IPS-18a (cell line): Measurements from ENCODE around the gene ATP10A.

Source experiments
- H3K27ac ChIP-seq: one replicate; pipeline ENCODE4 v1.5.1; 2013; ENCODE audit warnings: low read length
- H3K27me3 ChIP-seq: one replicate; pipeline ENCODE4 v1.6.1; 2013; ENCODE audit warnings: mild to moderate bottlenecking, low read length; ENCODE audit not compliant: control insufficient read depth, insufficient read depth
- H3K36me3 ChIP-seq: one replicate; pipeline ENCODE4 v1.6.1; 2013; ENCODE audit warnings: low read depth, low read length; ENCODE audit not compliant: control insufficient read depth
- H3K4me1 ChIP-seq: one replicate; pipeline ENCODE4 v1.6.1; 2013; ENCODE audit warnings: low read depth, low read length; ENCODE audit not compliant: control insufficient read depth
- H3K4me3 ChIP-seq: one replicate; pipeline ENCODE4 v1.5.1; 2013; ENCODE audit warnings: low read length
- H3K9ac ChIP-seq: one replicate; pipeline ENCODE4 v1.6.1; 2013; ENCODE audit warnings: mild to moderate bottlenecking, low read length, moderate library complexity
- H3K9me3 ChIP-seq: one replicate; pipeline ENCODE4 v1.6.1; 2013; ENCODE audit warnings: low read depth, low read length; ENCODE audit not compliant: control insufficient read depth

The ATP10A gene

DNA sequence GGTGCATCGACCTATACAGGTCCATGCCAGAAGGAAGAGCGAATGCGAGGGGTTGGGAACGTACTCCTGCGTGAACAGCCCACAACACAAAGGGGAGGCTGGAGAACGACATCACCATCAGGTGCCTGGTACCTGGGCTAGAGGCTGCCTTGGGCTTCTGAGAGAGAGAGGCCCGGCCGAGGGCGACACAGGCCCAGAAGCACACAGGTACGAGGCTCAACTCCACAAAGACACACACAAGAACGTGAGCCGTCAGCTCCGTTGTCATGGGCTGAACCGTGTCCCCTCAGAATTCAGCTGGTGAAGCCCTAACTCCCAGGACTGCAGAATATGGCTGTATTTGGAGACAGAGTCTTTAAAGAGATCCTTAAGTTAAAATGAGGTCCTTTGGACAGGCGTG is 134.3 kb downstream of the ATP10A start:
- Histone ChIP-seq H3K4me1 (no peaks in the 10 kb centered on the region), H3K9me3 (no peaks in the 10 kb centered on the region), H3K36me3 (no peaks in the 10 kb centered on the region), H3K9ac (no peak overlapping the region), H3K4me3 (no peak overlapping the region), H3K27ac (no peak overlapping the region), H3K27me3 (no peaks in the 10 kb centered on the region)

DNA sequence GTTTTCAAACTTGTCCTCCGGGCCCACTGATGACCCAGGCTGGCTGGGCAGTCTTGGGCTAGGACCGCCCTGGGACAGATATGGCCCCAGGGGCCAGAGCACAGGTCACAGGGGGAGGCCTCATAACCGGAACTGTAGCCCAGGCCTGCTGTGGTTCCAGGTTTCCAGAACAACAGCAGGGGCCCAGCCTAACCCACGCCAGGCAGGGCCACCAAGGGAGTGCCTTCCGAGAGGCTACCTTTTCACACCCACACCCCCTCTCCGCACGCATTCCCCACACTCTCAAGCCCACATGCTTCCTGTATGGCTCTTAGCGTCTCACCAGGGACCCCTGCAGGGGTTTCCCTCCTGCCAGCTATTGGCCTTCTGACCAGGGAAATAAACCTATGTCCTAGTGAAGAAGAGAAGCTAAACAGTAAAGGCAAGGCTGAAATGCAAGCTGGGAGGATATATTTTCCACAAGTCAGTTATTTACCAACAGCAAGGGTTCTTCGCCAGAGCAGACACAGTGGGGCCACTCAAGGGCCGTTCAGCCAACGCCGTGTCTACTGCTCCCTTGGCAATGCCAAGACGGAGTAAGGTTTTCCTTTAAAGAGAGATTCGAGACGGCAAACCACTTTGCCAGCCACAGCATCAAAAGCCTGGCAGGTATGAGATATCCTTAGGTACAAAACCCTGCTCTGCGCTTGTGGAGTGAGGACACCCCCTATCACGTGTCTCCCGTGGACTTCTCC is 135.1 kb downstream of the ATP10A start:
- H3K36me3 ChIP-seq = no peaks in the 10 kb centered on the region
- H3K4me1 ChIP-seq = no peaks in the 10 kb centered on the region
- no peaks in the 10 kb centered on the region for H3K27me3 ChIP-seq
- no peak overlapping the region for H3K27ac ChIP-seq
- no peak overlapping the region for H3K9ac ChIP-seq
- H3K4me3 ChIP-seq = no peak overlapping the region
- H3K9me3 ChIP-seq = no peaks in the 10 kb centered on the region

GRCh38 chr15:25727116-25727515 is 136.0 kb downstream of the ATP10A start:
- Histone ChIP-seq H3K4me1 (peaks cover 1% of the 10 kb centered on the region), H3K36me3 (no peaks in the 10 kb centered on the region), H3K27me3 (no peaks in the 10 kb centered on the region), H3K4me3 (no peak overlapping the region), H3K9me3 (no peaks in the 10 kb centered on the region), H3K27ac (no peak overlapping the region), H3K9ac (no peak overlapping the region)

DNA sequence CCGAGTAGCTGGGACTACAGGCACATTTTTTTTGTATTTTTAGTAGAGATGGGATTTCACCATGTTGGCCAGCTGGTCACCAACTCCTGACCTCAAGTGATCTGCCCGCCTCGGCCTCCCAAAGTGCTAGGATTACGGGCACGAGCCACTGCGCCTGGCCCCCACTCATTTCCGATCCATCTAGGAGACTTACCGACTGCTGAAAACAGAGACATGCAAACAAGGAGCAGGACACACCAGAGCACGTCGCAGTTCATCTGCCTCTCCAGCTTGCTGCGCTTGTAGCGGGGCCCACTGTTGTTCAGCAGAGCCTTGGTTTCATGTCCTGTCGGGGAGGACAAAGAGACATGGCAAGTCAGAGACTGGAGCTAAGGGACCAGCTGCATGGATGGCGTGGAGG is 137.4 kb downstream of the ATP10A start:
- H3K4me1 ChIP-seq = peaks cover 8% of the 10 kb centered on the region
- H3K9me3 ChIP-seq = no peaks in the 10 kb centered on the region
- H3K27ac ChIP-seq = no peak overlapping the region

DNA sequence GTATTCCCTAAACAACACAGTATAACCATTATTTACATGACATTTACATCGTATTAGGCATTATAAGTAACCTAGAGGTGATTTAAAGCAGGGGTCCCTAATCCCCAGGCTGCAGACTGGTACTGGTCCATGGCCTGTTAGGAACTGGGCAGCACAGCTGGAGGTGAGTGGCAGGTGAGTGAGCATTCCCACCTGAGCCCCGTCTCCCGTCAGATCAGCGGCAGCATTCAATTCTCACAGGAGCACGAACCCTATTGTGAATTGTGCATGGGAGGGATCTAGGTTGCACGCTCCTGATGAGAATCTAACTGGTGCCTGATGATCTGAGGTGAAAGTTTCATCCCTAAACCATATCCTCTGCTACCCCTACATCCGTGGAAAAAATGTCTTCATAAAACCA is 138.2 kb downstream of the ATP10A start:
- Histone ChIP-seq H3K4me3 (no peak overlapping the region), H3K27me3 (no peaks in the 10 kb centered on the region), H3K9ac (no peak overlapping the region), H3K36me3 (no peaks in the 10 kb centered on the region), H3K4me1 (peaks cover 8% of the 10 kb centered on the region), H3K27ac (no peak overlapping the region), H3K9me3 (no peaks in the 10 kb centered on the region)

More for the DNA sequence above, 137.4 kb downstream of the ATP10A start:
- Histone ChIP-seq H3K36me3 (no peaks in the 10 kb centered on the region), H3K4me3 (no peak overlapping the region), H3K9ac (no peak overlapping the region), H3K27me3 (no peaks in the 10 kb centered on the region)

GRCh38 chr15:25721605-25721955 is 141.5 kb downstream of the ATP10A start:
- peaks cover 8% of the 10 kb centered on the region for H3K4me1 ChIP-seq
- H3K4me3 ChIP-seq = no peak overlapping the region
- no peaks in the 10 kb centered on the region for H3K27me3 ChIP-seq

GRCh38 chr15:25719101-25719985 is 143.8 kb downstream of the ATP10A start:
- no peaks in the 10 kb centered on the region for H3K9me3 ChIP-seq
- H3K27ac ChIP-seq = no peak overlapping the region
- peaks cover 8% of the 10 kb centered on the region for H3K4me1 ChIP-seq
- no peaks in the 10 kb centered on the region for H3K27me3 ChIP-seq
- H3K36me3 ChIP-seq = no peaks in the 10 kb centered on the region
- H3K4me3 ChIP-seq = no peak overlapping the region
- H3K9ac ChIP-seq = no peak overlapping the region

More at GRCh38 chr15:25721605-25721955, 141.5 kb downstream of the ATP10A start:
- H3K27ac ChIP-seq = no peak overlapping the region
- H3K36me3 ChIP-seq = no peaks in the 10 kb centered on the region
- no peak overlapping the region for H3K9ac ChIP-seq
- no peaks in the 10 kb centered on the region for H3K9me3 ChIP-seq

DNA sequence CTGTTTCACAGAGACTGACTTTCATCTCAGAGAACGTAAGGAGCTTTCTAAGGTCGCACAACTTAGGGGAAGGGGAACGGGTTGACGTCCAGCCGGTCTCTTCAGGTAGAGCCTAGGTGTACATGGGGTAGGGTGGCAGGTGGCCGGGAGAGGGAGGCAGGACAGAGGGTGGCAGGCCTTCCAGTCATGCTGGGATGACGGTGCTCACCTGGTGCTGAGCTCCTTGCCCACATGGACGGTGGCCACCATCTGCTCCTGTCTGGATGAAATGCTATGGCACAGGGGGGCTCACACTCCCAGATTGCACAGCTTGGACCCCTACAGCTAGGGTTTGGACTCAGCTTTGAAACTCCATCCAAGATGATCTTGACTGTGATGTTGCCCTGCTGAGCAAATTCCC is 144.5 kb downstream of the ATP10A start:
- H3K27ac ChIP-seq = no peak overlapping the region
- no peaks in the 10 kb centered on the region for H3K27me3 ChIP-seq
- no peaks in the 10 kb centered on the region for H3K36me3 ChIP-seq
- no peak overlapping the region for H3K9ac ChIP-seq
- H3K4me3 ChIP-seq = no peak overlapping the region
- no peaks in the 10 kb centered on the region for H3K9me3 ChIP-seq
- peaks cover 8% of the 10 kb centered on the region for H3K4me1 ChIP-seq

DNA sequence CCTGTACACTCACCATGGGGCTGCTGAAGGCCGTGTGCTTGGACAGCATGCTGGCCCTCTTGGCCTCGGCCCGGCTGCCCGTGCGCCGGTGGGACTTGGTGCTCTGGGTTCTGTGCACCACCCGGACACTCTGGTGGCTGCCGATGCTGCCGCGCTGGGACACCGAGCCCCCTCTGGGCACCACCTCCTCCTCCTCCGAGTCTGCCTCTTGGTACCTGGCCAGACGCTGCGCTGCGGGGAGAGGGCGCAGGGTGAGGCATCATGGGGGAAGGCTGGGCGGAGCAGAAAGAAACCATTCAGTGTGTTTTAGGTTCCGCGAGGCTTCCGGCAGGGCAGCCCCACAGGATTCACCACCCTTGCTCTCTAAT is 145.0 kb downstream of the ATP10A start:
- H3K36me3 ChIP-seq = no peaks in the 10 kb centered on the region
- no peaks in the 10 kb centered on the region for H3K9me3 ChIP-seq
- no peak overlapping the region for H3K9ac ChIP-seq
- H3K27me3 ChIP-seq = no peaks in the 10 kb centered on the region
- H3K4me1 ChIP-seq = peaks cover 8% of the 10 kb centered on the region
- H3K4me3 ChIP-seq = no peak overlapping the region
- no peak overlapping the region for H3K27ac ChIP-seq

DNA sequence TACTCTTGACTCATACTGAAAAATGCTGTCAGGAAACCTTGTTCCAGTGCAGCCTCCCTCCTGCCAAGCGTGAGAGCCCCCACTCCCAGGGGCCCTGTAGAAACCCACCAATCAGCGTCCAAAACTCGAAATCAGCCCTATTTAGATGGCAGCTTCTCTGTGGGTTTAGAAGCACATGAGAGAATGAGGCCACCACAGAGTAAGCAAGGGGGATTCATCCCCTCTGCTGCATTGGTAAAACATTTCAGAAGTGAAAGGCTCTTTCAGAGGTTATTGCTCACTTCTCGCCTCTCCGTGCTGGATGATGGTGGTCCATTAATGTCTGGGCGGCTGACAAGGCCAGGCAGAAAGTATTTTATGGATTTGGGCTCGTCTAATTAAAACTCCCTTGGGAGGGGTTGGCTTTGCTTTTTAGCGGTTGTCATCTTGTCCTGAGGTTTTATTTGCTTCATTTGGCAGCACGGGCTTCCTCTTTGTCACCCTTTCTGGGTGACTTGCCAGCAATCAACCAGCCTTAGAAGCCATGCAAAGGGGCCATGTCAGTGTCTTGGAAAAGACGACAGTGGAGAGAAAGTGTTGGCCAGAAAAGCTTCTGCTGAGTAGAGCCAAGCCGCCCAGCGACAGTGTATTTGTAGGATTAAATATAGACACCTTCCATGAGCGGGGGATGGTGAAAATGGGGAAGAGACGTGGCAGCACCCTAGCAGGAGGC is 145.5 kb downstream of the ATP10A start:
- Histone ChIP-seq H3K27me3 (no peaks in the 10 kb centered on the region), H3K4me3 (no peak overlapping the region), H3K4me1 (peaks cover 8% of the 10 kb centered on the region), H3K36me3 (no peaks in the 10 kb centered on the region), H3K9me3 (no peaks in the 10 kb centered on the region), H3K27ac (no peak overlapping the region), H3K9ac (no peak overlapping the region)

GRCh38 chr15:25717127-25717456 is 146.0 kb downstream of the ATP10A start:
- Histone ChIP-seq H3K9ac (no peak overlapping the region), H3K9me3 (no peaks in the 10 kb centered on the region), H3K4me1 (peaks cover 7% of the 10 kb centered on the region), H3K36me3 (no peaks in the 10 kb centered on the region), H3K27ac (no peak overlapping the region), H3K27me3 (no peaks in the 10 kb centered on the region), H3K4me3 (no peak overlapping the region)
